HG03439 (cell line): ENCODE results near the gene UBE3C.
A peak's percentile ranks its signal among the peaks of the same experiment; 100 is the strongest.
"Not testable (repeated sequence)": the region's sequence is repeated elsewhere in the genome, so short reads cannot be mapped to it uniquely, and the experiment has no call there.

Experiments
- ATAC-seq: cut with Tn5 transposase; IDR thresholded peaks from one replicate; pipeline ENCODE4 v1.9.1; 2021; ENCODE audit warnings: mild to moderate bottlenecking, moderate library complexity; ENCODE audit not compliant: unreplicated experiment

UBE3C gene

GRCh38 chr7:157129907-157130460 lies 8.7 kb upstream of the UBE3C start:
- ATAC-seq: no peak

GRCh38 chr7:157130849-157131248 lies 7.9 kb upstream of the UBE3C start:
- not testable (repeated sequence) for ATAC-seq

- ATAC-seq: no peak
These were observed 5.9 kb upstream of the UBE3C start for GRCh38 chr7:157132796-157133195.

GRCh38 chr7:157133304-157133703 lies 5.4 kb upstream of the UBE3C start:
- ATAC-seq: no peak

- no peak for ATAC-seq
These were observed 2.4 kb upstream of the UBE3C start for GRCh38 chr7:157136372-157136771.

GRCh38 chr7:157138101-157138423 lies 664 bp upstream of the UBE3C start:
- no peak for ATAC-seq

- ATAC-seq: peak; percentile 55
These were observed 534 bp downstream of the UBE3C start for GRCh38 chr7:157139111-157139809.

GRCh38 chr7:157139810-157140510 lies 1.2 kb downstream of the UBE3C start:
- no peak for ATAC-seq

GRCh38 chr7:157140511-157140905 lies 1.8 kb downstream of the UBE3C start:
- ATAC-seq: no peak

- no peak for ATAC-seq
These were observed 2.9 kb downstream of the UBE3C start for GRCh38 chr7:157141525-157142060.

GRCh38 chr7:157143788-157144187 lies 5.1 kb downstream of the UBE3C start:
- no peak for ATAC-seq

- no peak for ATAC-seq
These were observed 10.6 kb downstream of the UBE3C start for GRCh38 chr7:157149317-157149716.

GRCh38 chr7:157150882-157151281 lies 12.2 kb downstream of the UBE3C start:
- ATAC-seq: no peak

GRCh38 chr7:157151626-157152339 lies 13.1 kb downstream of the UBE3C start:
- no peak for ATAC-seq

- ATAC-seq: no peak
These were observed 13.7 kb downstream of the UBE3C start for GRCh38 chr7:157152391-157152937.

- no peak for ATAC-seq
These were observed 14.5 kb downstream of the UBE3C start for GRCh38 chr7:157153260-157153659.

GRCh38 chr7:157155959-157156358 lies 17.2 kb downstream of the UBE3C start:
- ATAC-seq: no peak

GRCh38 chr7:157158400-157158799 lies 19.7 kb downstream of the UBE3C start:
- ATAC-seq: no peak

- not testable (repeated sequence) for ATAC-seq
These were observed 20.8 kb downstream of the UBE3C start for GRCh38 chr7:157159537-157159936.

GRCh38 chr7:157160433-157160832 lies 21.7 kb downstream of the UBE3C start:
- ATAC-seq: no peak

GRCh38 chr7:157165987-157166386 lies 27.3 kb downstream of the UBE3C start:
- ATAC-seq: no peak
